Glomerular visceral epithelial cell (primary cell): ENCODE results near the gene LMX1B.
"Not testable (repeated sequence)": the region's sequence is repeated elsewhere in the genome, so short reads cannot be mapped to it uniquely, and the experiment has no call there.

Experiments used
- DNase-seq: peaks from one replicate; pipeline ENCODE4 v3.0.0-alpha.2; 2016; ENCODE audit errors: extremely low spot score

LMX1B gene

DNA sequence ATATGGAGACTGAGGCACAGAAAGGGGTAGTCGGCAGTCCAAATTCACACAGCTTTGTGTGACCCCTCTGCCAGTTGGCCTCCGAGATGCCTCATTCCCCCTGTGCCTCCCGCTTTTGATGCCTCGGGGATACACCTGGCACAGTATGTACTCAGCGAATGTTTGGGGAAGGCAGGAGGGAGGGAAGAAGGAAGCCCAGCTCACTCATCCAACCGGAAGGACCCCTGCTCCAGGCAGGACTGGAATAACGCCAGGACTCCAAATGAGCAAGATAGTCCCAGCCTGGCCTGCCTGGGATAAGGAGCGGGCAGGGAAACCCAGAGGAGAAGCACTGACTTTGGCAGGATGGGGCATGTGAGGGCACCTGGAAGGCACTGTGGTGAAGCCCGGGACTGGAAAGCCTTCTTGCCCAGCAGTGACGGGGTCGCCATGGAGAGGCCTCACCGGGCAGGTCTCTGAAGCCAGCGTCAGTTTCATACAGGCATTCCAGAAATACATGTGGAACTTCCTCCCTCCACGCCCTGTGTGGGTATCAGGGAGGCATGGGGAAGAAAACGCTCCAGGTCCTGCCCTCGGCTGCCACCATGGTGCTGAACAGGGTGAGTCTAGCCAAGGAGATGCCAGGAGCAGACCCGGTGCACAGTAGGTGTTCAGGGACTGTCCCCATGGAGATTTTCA is 20.3 kb downstream of the LMX1B start:
- no peak for DNase-seq

DNA sequence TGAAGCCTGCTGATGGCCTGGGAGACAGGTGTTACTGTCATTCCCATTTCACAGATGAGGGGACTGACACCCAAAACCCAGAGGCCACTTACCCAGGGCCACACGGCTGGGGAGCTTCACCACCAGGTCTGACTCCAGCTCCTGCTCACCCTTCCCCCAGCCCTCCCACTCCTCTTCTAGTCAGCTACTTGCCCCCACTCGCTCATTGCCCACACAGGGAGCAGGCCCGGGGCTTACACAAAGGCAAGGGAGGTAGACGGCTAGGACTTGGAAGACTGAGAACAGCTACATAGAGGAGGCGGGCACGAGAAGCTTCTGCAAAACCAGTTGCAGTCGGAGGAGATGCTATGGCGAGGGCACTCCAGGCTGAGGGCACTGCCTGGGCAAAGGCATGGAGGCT is 21.3 kb downstream of the LMX1B start:
- no peak for DNase-seq

DNA sequence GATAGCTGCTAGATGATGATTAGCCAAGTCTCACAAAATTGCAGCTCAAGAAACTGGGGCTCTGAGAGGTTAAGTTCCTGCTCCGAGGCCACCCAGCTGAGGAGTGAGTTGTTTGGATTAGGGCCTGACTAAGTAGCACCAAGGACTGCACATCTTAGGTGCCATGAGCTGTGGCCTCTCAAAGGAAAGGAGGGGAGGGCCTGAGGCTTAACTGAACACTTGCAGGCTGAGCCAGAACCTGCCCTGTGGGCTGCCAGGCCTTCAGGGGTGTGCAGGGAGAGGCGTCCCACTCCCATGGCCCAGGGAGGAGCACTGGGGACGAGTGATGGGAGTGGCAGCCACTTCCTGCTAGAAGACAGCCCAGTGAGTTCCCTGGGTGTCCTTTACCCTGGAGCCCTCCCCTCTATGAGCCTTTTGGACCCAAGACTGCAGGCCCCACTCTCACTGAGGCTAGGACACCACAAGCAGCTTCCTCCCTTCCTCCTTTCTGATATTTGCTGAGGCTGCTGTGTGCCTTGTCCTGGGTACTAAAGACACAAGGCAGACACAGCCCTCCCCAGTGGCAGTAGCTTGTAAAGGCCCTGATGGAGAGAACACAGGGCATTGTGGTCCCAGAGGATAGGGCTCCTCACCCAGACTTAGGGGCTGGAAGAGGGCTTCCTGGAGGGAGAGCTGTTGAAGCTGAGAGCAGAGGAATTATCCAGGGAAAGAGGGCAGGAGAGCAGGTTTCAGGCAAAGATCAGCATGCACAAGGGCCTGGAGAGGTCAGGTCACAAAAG is 22.1 kb downstream of the LMX1B start:
- no peak for DNase-seq

DNA sequence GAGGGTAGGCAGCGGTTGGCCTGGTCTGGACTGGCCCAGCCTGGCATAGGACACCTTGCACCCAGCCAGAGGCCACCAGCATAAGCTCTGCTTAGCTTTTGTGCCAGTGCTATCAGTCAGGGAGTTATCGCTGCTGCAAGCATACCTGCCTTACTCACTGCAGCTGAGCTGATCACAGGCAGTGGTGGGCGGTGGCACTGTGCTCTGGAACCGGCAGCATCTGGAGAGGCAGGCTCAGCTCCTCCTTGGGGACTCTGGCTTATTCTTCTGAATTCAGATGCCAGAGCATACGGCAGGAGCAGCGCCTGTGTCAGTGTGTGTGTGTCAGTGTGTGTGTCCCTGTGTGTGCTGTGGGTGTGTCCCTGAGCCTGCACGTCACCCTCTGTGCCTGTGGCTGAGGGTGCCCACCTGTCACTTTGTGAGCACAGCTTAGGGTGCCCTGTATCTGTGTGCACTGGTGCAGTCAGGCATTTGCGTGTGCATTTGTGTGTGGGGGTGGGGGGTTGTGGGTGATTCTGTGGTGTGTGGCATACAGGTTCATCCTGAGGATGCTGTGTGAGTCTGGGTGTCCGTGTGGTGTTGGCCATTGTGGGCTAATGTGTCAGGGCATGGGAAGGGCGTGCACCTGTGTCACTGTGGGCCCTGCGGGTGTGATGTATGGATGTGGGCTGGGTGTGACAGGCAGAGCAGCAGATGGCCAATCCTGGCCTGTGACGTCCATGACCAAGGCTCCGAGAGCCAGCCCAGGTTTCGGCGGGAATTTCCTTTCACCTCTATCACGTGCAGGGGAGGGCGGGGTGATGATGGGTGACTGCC is 23.5 kb downstream of the LMX1B start:
- DNase-seq: no peak

DNA sequence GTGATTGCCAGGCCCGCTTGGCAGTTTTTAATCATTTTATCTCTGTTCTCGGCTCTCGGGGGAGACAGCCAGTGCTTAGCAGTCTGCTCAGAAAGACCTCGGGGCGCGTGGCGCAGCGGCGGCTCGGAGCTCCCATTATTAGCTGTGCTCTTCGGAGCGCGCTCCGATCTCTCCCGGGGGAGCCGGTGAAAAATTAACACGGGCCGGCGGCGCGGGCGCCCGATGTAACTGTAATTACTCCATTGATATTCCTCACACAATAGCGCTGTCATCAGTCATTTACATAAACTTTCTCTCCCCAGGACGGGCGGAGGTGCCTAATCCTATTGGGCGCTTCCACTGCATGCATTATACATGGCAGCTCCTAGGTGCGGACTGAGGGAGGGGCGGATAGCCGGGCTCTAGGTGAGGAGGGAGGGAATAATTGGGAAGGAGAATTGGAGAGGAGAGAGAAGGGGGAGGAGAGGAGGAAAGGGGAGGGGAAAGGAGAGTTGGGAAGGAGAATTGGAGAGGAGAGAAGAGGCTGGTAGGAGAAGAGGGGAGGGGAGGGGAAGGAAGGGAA is 24.9 kb downstream of the LMX1B start:
- DNase-seq: no peak

DNA sequence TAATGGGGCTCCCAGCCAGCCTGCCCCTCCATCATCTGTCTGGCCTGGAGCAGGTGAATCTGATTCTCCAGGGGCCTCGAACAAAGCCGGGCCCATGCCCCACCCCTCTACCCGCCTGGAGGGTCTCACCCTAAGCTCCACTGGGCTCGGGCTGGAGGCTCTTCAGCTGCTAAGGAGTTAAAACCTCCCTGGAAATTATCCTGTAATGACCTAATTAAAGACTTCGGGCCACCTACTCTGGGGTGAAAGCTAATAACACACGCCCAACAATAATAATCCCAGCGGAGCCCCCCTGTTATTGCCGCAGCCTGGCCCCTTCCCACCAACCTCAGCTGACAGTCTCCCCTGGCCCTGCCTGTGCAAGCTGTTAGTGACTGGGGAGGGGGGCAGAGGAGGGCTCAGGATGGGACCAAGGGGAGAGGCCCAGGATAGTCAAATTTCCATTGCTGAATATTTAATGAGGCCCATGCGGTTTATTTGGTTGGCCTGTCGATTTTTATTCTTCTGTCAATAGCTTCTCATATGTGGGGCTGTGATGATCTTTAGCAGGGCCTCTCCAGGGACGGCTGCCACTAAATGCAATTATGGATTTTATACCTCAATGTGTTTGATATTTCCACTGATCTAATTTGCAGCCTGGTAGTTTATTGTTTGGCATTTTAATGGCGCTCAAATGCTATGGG is 25.7 kb downstream of the LMX1B start:
- no peak for DNase-seq

DNA sequence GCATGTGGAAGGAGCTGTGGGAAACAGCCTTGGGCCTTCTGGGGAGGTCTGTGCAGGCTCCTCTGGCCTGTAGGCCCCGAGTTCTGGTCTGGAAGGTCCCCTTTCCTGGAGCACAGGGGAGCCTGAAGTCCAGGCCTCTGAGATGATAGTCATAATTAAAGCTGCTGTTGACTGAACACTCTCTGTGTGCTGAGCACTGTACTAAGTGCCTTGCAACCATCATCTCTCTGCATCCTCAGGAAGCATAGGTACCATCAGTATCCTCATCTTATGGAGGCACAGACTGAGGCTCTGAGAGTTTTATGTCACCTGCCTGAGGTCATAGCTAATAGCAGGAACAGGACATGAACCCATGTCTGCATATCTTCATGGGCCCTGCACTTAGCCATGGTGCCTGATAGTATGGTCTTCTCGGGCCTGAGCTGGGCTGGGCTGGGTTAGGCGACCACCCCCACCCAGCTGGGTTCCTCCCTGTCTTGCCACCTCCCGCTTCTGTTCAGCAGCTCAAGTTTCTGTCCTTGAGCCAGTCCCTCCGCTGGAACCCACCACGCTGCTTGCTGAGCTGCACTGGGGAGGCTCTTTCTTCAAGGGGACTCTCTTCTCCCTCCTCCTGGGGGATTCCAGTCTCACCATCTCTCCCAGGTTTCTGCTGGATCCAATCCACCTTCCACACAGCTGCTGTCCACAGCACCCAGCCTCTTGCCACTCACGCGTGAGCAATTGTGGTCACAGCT is 27.6 kb downstream of the LMX1B start:
- no peak for DNase-seq

DNA sequence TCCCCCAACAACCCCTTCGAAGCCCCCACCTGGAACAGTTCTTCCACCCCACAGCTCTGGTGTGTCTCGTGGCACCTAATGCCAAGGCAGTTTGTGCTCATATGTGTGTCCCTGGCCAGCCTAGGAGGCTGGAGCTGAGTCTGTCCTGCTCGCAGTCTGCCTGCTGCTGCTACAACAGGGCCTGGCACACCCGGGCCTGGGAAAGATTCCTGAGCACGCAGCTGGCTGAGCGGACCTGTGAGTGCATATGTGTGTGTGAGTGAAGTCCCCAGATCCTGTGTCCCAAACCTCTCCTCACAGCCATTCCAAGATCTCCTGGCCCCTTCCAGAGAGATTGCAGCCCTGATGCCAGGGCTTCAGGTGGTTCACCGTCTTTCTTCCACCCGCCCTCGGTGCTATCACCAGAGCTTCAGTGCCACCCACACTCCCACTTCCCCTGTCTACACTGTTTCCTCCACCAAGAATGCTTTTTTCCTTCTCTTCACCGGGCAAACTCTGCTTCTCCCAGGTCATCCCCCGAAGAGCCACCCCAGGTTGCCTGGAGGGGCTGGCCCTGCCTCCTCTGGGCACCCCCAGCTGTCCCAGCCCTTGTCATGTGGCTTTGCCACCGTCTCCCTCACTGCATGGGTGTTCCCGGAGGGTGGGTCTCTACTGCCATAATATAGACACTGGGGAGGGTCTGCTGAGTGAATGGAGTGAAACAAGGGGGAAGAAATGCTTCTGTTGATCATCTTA is 28.4 kb downstream of the LMX1B start:
- no peak for DNase-seq

DNA sequence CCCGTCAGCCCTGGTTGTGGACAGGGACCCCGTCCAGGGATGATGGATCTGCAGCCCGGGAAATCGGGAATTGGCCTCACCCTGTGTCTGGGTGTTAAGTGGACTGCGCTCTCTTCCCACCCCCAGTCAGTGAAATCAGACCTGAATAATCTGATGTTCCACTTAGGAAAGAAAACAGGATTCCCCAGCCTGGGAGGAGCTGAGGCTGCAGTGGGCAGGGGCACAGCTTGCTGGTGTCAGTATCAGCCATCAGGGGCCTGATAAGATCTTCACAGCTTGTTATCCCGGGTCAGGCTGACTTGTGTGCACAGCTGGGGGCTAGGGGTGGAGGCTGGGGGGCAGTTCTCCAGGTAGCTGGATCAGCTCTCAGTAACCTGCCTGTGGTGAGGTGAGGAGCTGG is 29.1 kb downstream of the LMX1B start:
- no peak for DNase-seq

DNA sequence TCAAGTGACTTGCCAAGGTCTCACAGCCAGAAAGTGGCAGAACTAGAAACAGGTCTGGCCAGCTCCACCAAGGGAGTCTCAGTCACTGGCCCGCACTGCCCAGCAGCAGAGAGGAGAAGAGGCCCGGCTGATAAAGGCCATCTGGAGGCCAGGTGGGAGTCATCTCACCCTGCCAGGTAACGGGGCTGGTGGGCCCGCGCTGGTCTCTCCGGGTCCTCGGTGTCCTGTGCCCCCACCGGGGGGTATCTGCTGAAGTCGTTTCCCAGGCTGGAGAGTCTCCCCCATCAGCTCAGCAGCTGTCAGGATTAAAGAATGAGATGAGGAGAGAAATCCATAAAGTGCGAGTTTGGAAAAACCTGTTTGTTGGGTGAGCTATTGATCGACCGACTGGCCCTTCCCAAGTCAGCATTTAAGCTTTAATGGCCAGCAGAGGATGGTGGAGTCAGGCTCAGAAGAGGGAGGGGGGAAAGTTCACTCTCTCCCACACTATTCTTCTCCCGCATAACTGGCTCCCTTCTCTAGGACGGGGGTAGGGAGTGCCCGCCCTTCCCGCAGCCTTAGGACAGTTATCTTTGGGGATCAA is 30.3 kb downstream of the LMX1B start:
- no peak for DNase-seq

DNA sequence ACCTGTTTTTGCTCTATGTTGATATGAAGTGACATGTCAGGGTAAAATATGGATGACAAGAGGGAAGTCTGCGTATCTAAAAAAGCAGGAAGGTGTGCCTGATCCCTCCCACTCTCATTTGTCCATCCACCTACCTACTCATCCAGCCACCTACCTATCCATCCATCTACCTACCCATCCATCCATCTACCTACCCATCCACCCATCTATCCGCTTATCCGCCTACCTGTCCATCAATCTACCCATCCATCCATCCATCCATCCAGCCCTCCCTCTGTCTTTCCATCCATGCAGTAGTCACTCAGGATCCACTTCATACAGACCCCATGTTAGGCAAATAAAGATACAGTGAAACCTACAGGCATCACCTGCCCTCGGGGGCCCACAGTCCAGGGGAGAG is 32.4 kb downstream of the LMX1B start:
- DNase-seq: no peak

DNA sequence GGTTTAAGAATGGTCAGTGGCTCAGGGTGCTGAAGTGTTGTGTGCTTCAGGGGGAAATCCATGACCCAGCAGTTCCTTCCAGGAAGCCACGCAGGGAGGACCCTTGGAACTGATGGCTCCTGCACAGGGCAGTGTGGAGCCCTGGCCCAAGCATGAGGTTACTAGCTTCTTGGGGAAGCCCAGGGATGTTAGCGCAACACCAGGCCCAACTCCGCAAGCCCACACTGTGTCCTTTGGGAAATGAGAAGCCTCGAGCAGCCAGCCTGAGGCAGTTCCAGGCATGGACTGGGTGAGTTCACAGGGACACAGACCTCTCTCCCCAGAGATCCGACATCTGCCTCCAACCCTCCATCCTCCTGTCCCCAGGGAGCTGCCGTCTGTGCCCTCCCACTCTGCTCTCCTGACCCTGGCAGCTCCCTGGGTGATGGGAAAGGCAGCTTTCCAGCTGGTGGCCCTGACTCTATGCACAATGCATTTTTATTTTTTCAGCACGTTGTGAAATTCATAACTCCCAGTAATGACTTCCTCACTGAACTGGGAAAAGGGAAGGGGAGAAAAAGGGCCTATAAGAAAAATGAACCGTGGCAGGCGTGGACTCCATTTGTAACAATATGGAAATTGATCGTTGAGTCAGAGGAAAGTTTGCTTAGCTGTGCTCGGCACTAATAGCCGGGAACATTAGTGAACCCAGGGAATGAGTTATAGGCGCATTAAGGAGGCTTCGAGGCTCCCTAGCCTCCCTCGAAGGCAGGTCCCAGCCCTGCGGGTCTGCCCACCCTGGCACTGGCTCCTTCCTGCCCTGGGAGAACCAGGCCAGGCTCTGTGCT is 34.1 kb downstream of the LMX1B start:
- no peak for DNase-seq

DNA sequence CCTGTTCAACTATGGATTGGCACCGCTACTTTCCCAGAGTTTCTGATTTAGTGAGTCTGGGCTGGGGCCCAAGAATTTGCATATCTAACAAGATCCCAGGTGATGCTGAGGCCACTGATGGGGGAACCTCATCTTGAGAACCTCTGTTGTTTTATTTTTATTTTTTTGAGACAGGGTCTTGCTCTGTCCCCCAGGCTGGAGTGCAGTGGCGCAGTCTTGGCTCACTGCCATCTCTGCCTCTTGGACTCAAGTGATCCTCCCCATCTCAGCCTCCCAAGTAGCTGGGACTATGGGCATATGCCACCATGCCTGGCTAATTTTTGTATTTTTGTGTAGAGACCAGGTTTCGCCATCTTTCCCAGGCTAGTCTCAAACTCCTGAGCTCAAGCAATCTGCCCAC is 35.7 kb downstream of the LMX1B start:
- DNase-seq: no peak

DNA sequence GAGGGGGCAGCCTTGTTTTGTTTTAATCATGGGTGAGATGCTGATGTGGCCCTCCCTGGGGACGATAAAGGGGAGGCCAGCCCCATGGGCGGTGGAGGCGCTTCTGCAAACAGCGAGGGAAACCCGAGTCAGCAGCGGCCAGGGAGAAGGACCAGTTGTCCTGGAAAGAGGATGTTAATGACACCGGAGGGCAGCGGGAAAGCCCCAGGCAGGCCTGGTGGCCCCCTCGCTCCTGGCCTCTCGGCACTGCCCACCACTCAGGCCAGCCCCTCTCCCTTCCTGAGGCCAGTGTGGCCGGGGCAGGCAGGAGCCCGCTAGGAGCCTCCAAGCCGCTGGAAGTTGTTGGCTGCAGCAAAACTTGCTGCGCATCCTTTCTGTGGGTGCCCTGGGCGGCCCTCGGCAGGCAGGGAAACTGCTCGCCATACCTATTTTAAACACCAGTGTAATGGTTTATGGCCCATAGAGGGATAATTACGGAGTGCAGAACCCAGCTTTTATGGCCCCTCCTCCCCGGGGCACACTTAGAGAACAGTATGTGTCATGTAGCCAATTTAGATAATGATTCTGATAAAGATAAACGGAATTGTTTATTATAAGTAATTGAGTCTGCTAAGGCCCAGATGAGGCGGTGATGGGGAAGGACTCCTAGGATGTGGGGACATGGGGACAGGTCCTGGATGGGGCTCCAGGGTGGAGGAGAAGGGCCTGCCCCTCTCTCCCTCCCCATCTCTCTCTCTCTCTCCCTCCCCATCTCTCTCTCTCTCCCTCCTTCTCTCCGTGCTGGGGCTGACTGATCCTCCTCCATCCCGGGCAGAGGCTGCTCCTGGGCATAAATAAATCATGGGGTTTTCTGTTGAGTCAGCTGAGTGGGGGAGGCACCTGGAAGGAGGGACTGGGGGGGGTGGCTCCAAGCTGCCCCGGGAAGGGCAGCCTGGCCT is 36.9 kb downstream of the LMX1B start:
- DNase-seq: no peak

DNA sequence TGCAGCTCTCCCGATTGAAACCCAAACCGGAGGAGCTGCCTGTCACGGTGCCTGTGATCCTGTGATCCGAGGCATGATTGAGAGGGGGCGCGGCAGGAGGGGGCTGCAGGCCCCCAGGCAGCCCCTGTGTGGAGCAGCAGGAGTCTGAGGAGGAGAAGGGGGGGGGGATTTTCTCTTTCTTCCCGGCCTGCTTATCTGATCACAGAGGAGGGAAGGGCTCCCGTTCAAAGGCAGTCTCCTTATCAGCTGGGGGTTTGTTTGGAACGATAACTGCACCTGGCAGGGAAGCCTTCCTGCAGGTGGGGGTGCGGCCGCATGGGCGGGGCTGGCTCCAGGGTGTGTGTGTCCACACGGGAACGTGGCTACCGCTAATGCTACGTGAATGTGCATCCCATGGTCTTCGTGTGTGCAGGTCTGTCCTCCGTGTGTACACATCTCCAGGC is 38.4 kb downstream of the LMX1B start:
- DNase-seq: no peak

DNA sequence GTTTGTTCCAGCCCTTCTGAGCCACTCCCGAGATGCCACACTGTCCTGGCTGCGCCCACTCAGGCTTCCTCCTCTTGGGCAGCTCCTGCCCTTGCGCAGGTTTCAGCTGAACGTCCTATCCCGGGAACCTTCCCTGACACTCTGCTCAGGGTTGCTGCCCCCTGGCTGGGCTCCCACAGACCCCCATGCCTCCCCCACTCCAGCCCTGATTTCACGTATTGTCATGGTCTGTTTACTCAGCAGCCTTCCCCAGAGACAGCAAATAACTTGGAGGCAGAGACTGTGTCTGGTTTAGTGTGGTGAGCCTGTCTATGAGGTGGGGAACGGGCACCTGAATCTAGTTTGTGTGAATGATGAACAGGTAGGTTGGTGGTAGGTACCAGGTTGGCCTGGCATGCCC is 40.4 kb downstream of the LMX1B start:
- DNase-seq: no peak

DNA sequence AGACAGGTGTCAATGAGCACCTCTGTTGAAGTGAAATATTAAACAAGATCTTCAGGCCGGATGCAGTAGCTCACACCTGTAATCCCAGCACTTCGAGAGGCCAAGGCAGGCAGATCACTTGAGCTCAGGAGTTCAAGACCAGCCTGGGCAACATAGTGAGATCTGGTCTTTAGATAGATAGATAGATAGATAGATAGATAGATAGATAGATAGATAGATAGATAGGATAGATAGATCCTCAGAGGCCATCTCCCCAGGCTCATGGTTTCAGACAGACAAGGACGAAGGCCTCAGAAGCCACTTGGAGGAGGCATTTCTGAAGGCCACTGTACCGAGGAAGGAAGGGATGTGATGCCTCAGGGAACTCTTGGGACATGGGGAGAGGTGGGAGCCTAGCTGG is 42.5 kb downstream of the LMX1B start:
- not testable (repeated sequence) for DNase-seq
